HUES6 (cell line): ENCODE data around the gene COLEC11.
"Not testable (repeated sequence)": the region's sequence is repeated elsewhere in the genome, so short reads cannot be mapped to it uniquely, and the experiment has no call there.

Experiments
- H3K27ac ChIP-seq: 2 replicates; pipeline ENCODE4 v1.7.0; 2013; ENCODE audit warnings: low read depth, mild to moderate bottlenecking, low read length, inconsistent platforms
- H3K27me3 ChIP-seq: 2 replicates; pipeline ENCODE4 v1.6.1; 2013; ENCODE audit warnings: low read length; ENCODE audit not compliant: control insufficient read depth, insufficient read depth
- H3K36me3 ChIP-seq: 2 replicates; pipeline ENCODE4 v1.6.1; 2013; ENCODE audit warnings: low read length; ENCODE audit not compliant: control insufficient read depth, insufficient read depth
- H3K4me1 ChIP-seq: 2 replicates; pipeline ENCODE4 v1.6.1; 2013; ENCODE audit warnings: low read length; ENCODE audit not compliant: control insufficient read depth, insufficient read depth
- H3K4me3 ChIP-seq: 2 replicates; pipeline ENCODE4 v1.5.1; 2013; ENCODE audit warnings: low read depth, low read length
- H3K9ac ChIP-seq: one replicate; pipeline ENCODE4 v1.6.1; 2013; ENCODE audit warnings: mild to moderate bottlenecking, low read length
- H3K9me3 ChIP-seq: 2 replicates; pipeline ENCODE4 v1.6.1; 2013; ENCODE audit warnings: low read depth, low read length; ENCODE audit not compliant: control insufficient read depth, insufficient read depth

The COLEC11 gene

GRCh38 chr2:3633982-3634595, 39.2 kb downstream of the COLEC11 start:
- Histone ChIP-seq H3K4me3 (no peak overlapping the region), H3K27ac (no peak overlapping the region), H3K4me1 (0 out of 2 replicates have a peak, but pooled peaks cover 5% of the 10 kb centered on the region), H3K9me3 (no peaks in the 10 kb centered on the region), H3K36me3 (no peaks in the 10 kb centered on the region), H3K27me3 (no peaks in the 10 kb centered on the region; the same call in 1 of the 2 replicates), H3K9ac (no peak overlapping the region)

- no peak overlapping the region for H3K4me3 ChIP-seq
- 0 out of 2 replicates have a peak, but pooled peaks cover 5% of the 10 kb centered on the region for H3K4me1 ChIP-seq
- no peaks in the 10 kb centered on the region for H3K9me3 ChIP-seq
- H3K27me3 ChIP-seq = no peaks in the 10 kb centered on the region; the same call in 1 of the 2 replicates
- H3K9ac ChIP-seq = no peak overlapping the region
- no peaks in the 10 kb centered on the region for H3K36me3 ChIP-seq
- no peak overlapping the region for H3K27ac ChIP-seq
These were observed 39.7 kb downstream of the COLEC11 start for GRCh38 chr2:3634596-3635121.

GRCh38 chr2:3635171-3635974, 40.5 kb downstream of the COLEC11 start:
- H3K4me1 ChIP-seq = 0 out of 2 replicates have a peak, but pooled peaks cover 5% of the 10 kb centered on the region
- no peaks in the 10 kb centered on the region for H3K9me3 ChIP-seq
- no peak overlapping the region for H3K9ac ChIP-seq
- H3K36me3 ChIP-seq = no peaks in the 10 kb centered on the region
- no peak overlapping the region for H3K4me3 ChIP-seq
- no peak overlapping the region for H3K27ac ChIP-seq
- H3K27me3 ChIP-seq = no peaks in the 10 kb centered on the region; the same call in 1 of the 2 replicates

GRCh38 chr2:3635975-3636327, 41.0 kb downstream of the COLEC11 start:
- not testable (repeated sequence) for H3K4me3 ChIP-seq, H3K9ac ChIP-seq, H3K27ac ChIP-seq, H3K27me3 ChIP-seq, H3K9me3 ChIP-seq, H3K36me3 ChIP-seq, H3K4me1 ChIP-seq

GRCh38 chr2:3636586-3637310, 41.8 kb downstream of the COLEC11 start:
- Histone ChIP-seq H3K9me3 (no peaks in the 10 kb centered on the region), H3K4me1 (0 out of 2 replicates have a peak, but pooled peaks cover 5% of the 10 kb centered on the region), H3K36me3 (no peaks in the 10 kb centered on the region), H3K27ac (no peak overlapping the region), H3K9ac (no peak overlapping the region), H3K4me3 (no peak overlapping the region), H3K27me3 (no peaks in the 10 kb centered on the region; the same call in 1 of the 2 replicates)

GRCh38 chr2:3637311-3637675, 42.4 kb downstream of the COLEC11 start:
- H3K27me3 ChIP-seq = no peaks in the 10 kb centered on the region; the same call in 1 of the 2 replicates

GRCh38 chr2:3637692-3638455, 43.0 kb downstream of the COLEC11 start:
- H3K27me3 ChIP-seq = no peaks in the 10 kb centered on the region; the same call in 1 of the 2 replicates
- H3K9me3 ChIP-seq = no peaks in the 10 kb centered on the region
- H3K27ac ChIP-seq = no peak overlapping the region
- no peak overlapping the region for H3K9ac ChIP-seq
- H3K4me3 ChIP-seq = no peak overlapping the region
- H3K4me1 ChIP-seq = 0 out of 2 replicates have a peak, but pooled peaks cover 5% of the 10 kb centered on the region
- H3K36me3 ChIP-seq = no peaks in the 10 kb centered on the region

More at GRCh38 chr2:3637311-3637675, 42.4 kb downstream of the COLEC11 start:
- H3K27ac ChIP-seq = no peak overlapping the region
- no peaks in the 10 kb centered on the region for H3K9me3 ChIP-seq
- H3K4me1 ChIP-seq = 0 out of 2 replicates have a peak, but pooled peaks cover 5% of the 10 kb centered on the region
- H3K36me3 ChIP-seq = no peaks in the 10 kb centered on the region
- no peak overlapping the region for H3K9ac ChIP-seq
- H3K4me3 ChIP-seq = no peak overlapping the region

- H3K9ac ChIP-seq = no peak overlapping the region
- no peaks in the 10 kb centered on the region for H3K36me3 ChIP-seq
- H3K27ac ChIP-seq = no peak overlapping the region
- H3K4me1 ChIP-seq = 0 out of 2 replicates have a peak, but pooled peaks cover 5% of the 10 kb centered on the region
- H3K9me3 ChIP-seq = no peaks in the 10 kb centered on the region
- H3K27me3 ChIP-seq = no peaks in the 10 kb centered on the region; the same call in 1 of the 2 replicates
- H3K4me3 ChIP-seq = no peak overlapping the region
These were observed 43.5 kb downstream of the COLEC11 start for GRCh38 chr2:3638456-3638810.

GRCh38 chr2:3639015-3639630, 44.2 kb downstream of the COLEC11 start:
- Histone ChIP-seq H3K4me1 (0 out of 2 replicates have a peak, but pooled peaks cover 3% of the 10 kb centered on the region), H3K9ac (no peak overlapping the region), H3K4me3 (no peak overlapping the region), H3K36me3 (no peaks in the 10 kb centered on the region), H3K27ac (no peak overlapping the region), H3K9me3 (no peaks in the 10 kb centered on the region), H3K27me3 (no peaks in the 10 kb centered on the region; the same call in 1 of the 2 replicates)

GRCh38 chr2:3639653-3640052, 44.7 kb downstream of the COLEC11 start:
- Histone ChIP-seq H3K27ac (no peak overlapping the region), H3K9me3 (no peaks in the 10 kb centered on the region), H3K4me1 (no peaks in the 10 kb centered on the region), H3K9ac (peak overlapping the region; percentile 15), H3K27me3 (no peaks in the 10 kb centered on the region; the same call in 1 of the 2 replicates), H3K4me3 (no peak overlapping the region), H3K36me3 (no peaks in the 10 kb centered on the region)
